Left cardiac atrium (tissue), 4 donors: ENCODE data around the gene TSKU. TPM values are rescaled to one million over a fixed set of nuclear protein-coding genes. Genes with fewer than 3 reads are reported as not detected.
"Not testable (repeated sequence)": the region's sequence is repeated elsewhere in the genome, so short reads cannot be mapped to it uniquely, and the experiment has no call there.

Source experiments
- ATAC-seq, 2 donors: fragments of 200-7000 bp; cut with Tn5 transposase; one replicate each; pipeline ENCODE4 v1.9.1; 2020; ENCODE audit warnings: mild to moderate bottlenecking in 2 of 2, moderate library complexity in 2 of 2
- DNase-seq: peaks from one replicate; pipeline ENCODE4 v3.0.0-alpha.2; 2020
- intact Hi-C, 2 donors: fragments of 100-400 bp; cut with DNase I; formaldehyde crosslinking; loops; one replicate each; pipeline versions ENCODE4 v1.14.1 to v1.15.1; 2022 to 2023
- total RNA-seq, 2 donors: library from RNA; stranded (reverse); fragmentation: NEBNext Ultra II Directional; extraction: Animal tissue kit (Norgen Biotek cat#: 25700); gene quantifications; one replicate each; pipeline ENCODE4 v1.2.1, GENCODE V29; 2021
- donor health status: DM: no; HTN: yes; CAD: no.
- donor health status: DM: no; HTN: yes; CAD: no; lungs with severe emphysema.
- donor health status: DM: yes; HTN: yes; CAD: no.
- donor health status: Dilated cardiomyopathy.

Gene TSKU
- total RNA-seq, 2 donors from 2014 or later, result 27.7 to 33.3 TPM

GRCh38 chr11:76807206-76807875, 24.2 kb downstream of the TSKU start:
- DNase-seq, result peak; percentile 92
- intact Hi-C loops, result loop anchor here (5.0 to 10.0 kb wide), 4 partner anchors 57 to 307 kb away; partner anchors contain the start of gene ACER3 (in 1 of the 2)
- peak; percentile 65 to 83 for ATAC-seq

- intact Hi-C loops, result loop anchor here (1.0 to 10.0 kb wide), 5 partner anchors 57 to 307 kb away; partner anchors contain the start of gene ACER3 (in 1 of the 2)
- no peak for ATAC-seq
These were observed 25.0 kb downstream of the TSKU start for GRCh38 chr11:76808171-76808570.

GRCh38 chr11:76808996-76809395, 25.8 kb downstream of the TSKU start:
- intact Hi-C loops, result loop anchor here (1.0 to 10.0 kb wide), 5 partner anchors 56 to 306 kb away; partner anchors contain the start of gene ACER3 (in 1 of the 2)
- ATAC-seq (no peak), DNase-seq (no peak)

More at GRCh38 chr11:76808171-76808570, 25.0 kb downstream of the TSKU start:
- DNase-seq, result no peak

- intact Hi-C loops, result no loop called here
- DNase-seq (no peak), ATAC-seq (peak; percentile 9 to 35)
These were observed 27.1 kb downstream of the TSKU start for GRCh38 chr11:76810151-76810853.

- intact Hi-C loops, result no loop called here
- no peak for DNase-seq
- ATAC-seq, result no peak
These were observed 28.1 kb downstream of the TSKU start for GRCh38 chr11:76811259-76811658.

- no peak for ATAC-seq
- DNase-seq, result no peak
- intact Hi-C loops, result no loop called here
These were observed 31.3 kb downstream of the TSKU start for GRCh38 chr11:76814414-76814813.

- intact Hi-C loops, ATAC-seq, DNase-seq: not testable (repeated sequence)
These were observed 32.5 kb downstream of the TSKU start for GRCh38 chr11:76815678-76816077.

GRCh38 chr11:76820184-76820566, 37.0 kb downstream of the TSKU start:
- DNase-seq (no peak), ATAC-seq (peak in 1 of 2 donors; percentile 62)
- intact Hi-C loops, result no loop called here

GRCh38 chr11:76821396-76821795, 38.2 kb downstream of the TSKU start:
- ATAC-seq, DNase-seq, intact Hi-C loops: not testable (repeated sequence)

GRCh38 chr11:76822406-76822805, 39.2 kb downstream of the TSKU start:
- DNase-seq (no peak), ATAC-seq (no peak)
- intact Hi-C loops, result no loop called here

- ATAC-seq, result peak; percentile 81 to 86
- intact Hi-C loops, result no loop called here
- DNase-seq, result peak; percentile 55
These were observed 40.4 kb downstream of the TSKU start for GRCh38 chr11:76823481-76824028.

GRCh38 chr11:76824083-76824939, 41.2 kb downstream of the TSKU start:
- intact Hi-C loops, result no loop called here
- ATAC-seq (peak in 1 of 2 donors; percentile 71), DNase-seq (no peak)

GRCh38 chr11:76824980-76825725, 42.0 kb downstream of the TSKU start:
- ATAC-seq (no peak), DNase-seq (no peak)
- intact Hi-C loops, result no loop called here

- ATAC-seq, result no peak
- no peak for DNase-seq
- intact Hi-C loops, result no loop called here
These were observed 42.7 kb downstream of the TSKU start for GRCh38 chr11:76825726-76826396.

GRCh38 chr11:76826508-76826907, 43.4 kb downstream of the TSKU start:
- DNase-seq, ATAC-seq, intact Hi-C loops: not testable (repeated sequence)

GRCh38 chr11:76827005-76827404, 43.8 kb downstream of the TSKU start:
- ATAC-seq, DNase-seq, intact Hi-C loops: not testable (repeated sequence)

GRCh38 chr11:76830639-76831327, 47.6 kb downstream of the TSKU start:
- ATAC-seq (peak in 1 of 2 donors; percentile 61), DNase-seq (no peak)
- intact Hi-C loops, result no loop called here
